Neural progenitor cell (in vitro differentiated cells): ENCODE results near the gene MCM3. TPM values are rescaled to one million over a fixed set of nuclear protein-coding genes. Genes with fewer than 3 reads are reported as not detected.

ENCODE experiments used
- DNase-seq: peaks from one replicate; pipeline ENCODE4 v3.0.0-alpha.2; 2016; ENCODE audit warnings: low spot score
- H2AFZ ChIP-seq: fragments of 200-600 bp; sonication (generic); replicated peaks from 2 replicates; pipeline ENCODE4 v1.6.1; 2016; ENCODE audit warnings: antibody characterized with exemption
- H3F3A ChIP-seq: fragments of 200-600 bp; sonication (generic); 2 replicates; pipeline ENCODE4 v1.6.1; 2016; ENCODE audit warnings: antibody characterized with exemption, low read depth
- H3K27ac ChIP-seq: fragments of 200-600 bp; sonication (generic); 2 replicates; pipeline ENCODE4 v1.5.1; 2016; ENCODE audit warnings: mild to moderate bottlenecking
- H3K27me3 ChIP-seq: fragments of 200-600 bp; sonication (generic); 2 replicates; pipeline ENCODE4 v1.6.1; 2016; ENCODE audit warnings: mild to moderate bottlenecking, moderate library complexity
- H3K36me3 ChIP-seq: fragments of 200-600 bp; sonication (generic); 2 replicates; pipeline ENCODE4 v1.5.1; 2016
- H3K4me1 ChIP-seq: fragments of 200-600 bp; sonication (generic); 2 replicates; pipeline ENCODE4 v1.6.1; 2016; ENCODE audit warnings: mixed run types
- H3K4me2 ChIP-seq: fragments of 200-600 bp; sonication (generic); 2 replicates; pipeline ENCODE4 v1.6.1; 2016
- H3K4me3 ChIP-seq: fragments of 200-600 bp; sonication (generic); 2 replicates; pipeline ENCODE4 v1.5.1; 2016
- H3K79me2 ChIP-seq: fragments of 200-600 bp; sonication (generic); 2 replicates; pipeline ENCODE4 v1.6.1; 2016; ENCODE audit warnings: low read depth
- H3K9ac ChIP-seq: fragments of 200-600 bp; sonication (generic); 2 replicates; pipeline ENCODE4 v1.6.1; 2016
- H3K9me3 ChIP-seq: fragments of 200-600 bp; sonication (generic); 2 replicates; pipeline ENCODE4 v1.5.1; 2016; ENCODE audit warnings: low read depth
- H4K20me1 ChIP-seq: fragments of 200-600 bp; sonication (generic); 2 replicates; pipeline ENCODE4 v1.6.1; 2016; ENCODE audit warnings: low read depth
- H3K27ac Mint-ChIP-seq: 3 replicates; pipeline ENCODE4 v1.8.0; 2021; ENCODE audit warnings: mixed read lengths
- H3K27me3 Mint-ChIP-seq: 2 replicates; pipeline ENCODE4 v1.8.0; 2022; ENCODE audit warnings: low read depth, mild to moderate bottlenecking, inconsistent platforms, moderate library complexity, mixed read lengths; ENCODE audit not compliant: insufficient read depth
- H3K36me3 Mint-ChIP-seq: 3 replicates; pipeline ENCODE4 v1.8.0; 2021; ENCODE audit warnings: mixed read lengths
- H3K4me1 Mint-ChIP-seq: 3 replicates; pipeline ENCODE4 v1.8.0; 2021; ENCODE audit warnings: mixed read lengths
- H3K4me3 Mint-ChIP-seq: 3 replicates; pipeline ENCODE4 v1.8.0; 2021; ENCODE audit warnings: mild to moderate bottlenecking, moderate library complexity, mixed read lengths
- H3K9me3 Mint-ChIP-seq: 3 replicates; pipeline ENCODE4 v1.8.0; 2020; ENCODE audit warnings: mixed read lengths
- CTCF ChIP-seq: fragments of 200-600 bp; sonication (generic); IDR thresholded peaks from 2 replicates; pipeline ENCODE4 v1.5.1; 2017; ENCODE audit warnings: antibody characterized with exemption, mild to moderate bottlenecking
- EZH2 ChIP-seq: fragments of 200-600 bp; sonication (generic); IDR thresholded peaks from 2 replicates; pipeline ENCODE4 v1.6.1; 2017; ENCODE audit warnings: antibody characterized with exemption, mild to moderate bottlenecking, moderate library complexity
- EZH2phosphoT487 ChIP-seq: fragments of 200-600 bp; sonication (generic); IDR thresholded peaks from 2 replicates; pipeline ENCODE4 v1.6.1; 2017; ENCODE audit warnings: antibody characterized with exemption
- total RNA-seq: library from RNA; depleted of rRNA; stranded (reverse); fragments of >200 nt; gene quantifications from 2 replicates; pipeline ENCODE4 v1.2.3, GENCODE V29; 2015; ENCODE audit warnings: low replicate concordance

MCM3 gene
- total RNA-seq, 1 donor from 2014 or later: 224 TPM

- Mint-ChIP-seq H3K36me3 (no peaks in the 10 kb centered on the region), H3K9me3 (peaks cover 27% of the 10 kb centered on the region), H3K4me1 (peaks cover 44% of the 10 kb centered on the region), H3K4me3 (no peak overlapping the region), H3K27ac (peak overlapping the region; percentile 26), H3K27me3 (peaks cover 14% of the 10 kb centered on the region)
- peak; percentile 34 for DNase-seq
- H3K36me3 ChIP-seq: no peaks in the 10 kb centered on the region
- H3K4me3 ChIP-seq: no peak overlapping the region
- no peak overlapping the region for H3K4me2 ChIP-seq
- no peak overlapping the region for H3K27ac ChIP-seq
- H3K9me3 ChIP-seq: no peaks in the 10 kb centered on the region
- no peak overlapping the region for H2AFZ ChIP-seq
- H3K27me3 ChIP-seq: peaks cover 19% of the 10 kb centered on the region
- H3F3A ChIP-seq: no peaks in the 10 kb centered on the region
- no peaks in the 10 kb centered on the region for H3K79me2 ChIP-seq
- H3K9ac ChIP-seq: no peak overlapping the region
- no peak for TF ChIP-seq EZH2
- TF ChIP-seq CTCF: no peak
- no peak for TF ChIP-seq EZH2phosphoT487
- H3K4me1 ChIP-seq: peaks cover 11% of the 10 kb centered on the region
- no peaks in the 10 kb centered on the region for H4K20me1 ChIP-seq
These were observed 20.4 kb upstream of the MCM3 start for GRCh38 chr6:52304983-52305390.

GRCh38 chr6:52303178-52303577 lies 18.6 kb upstream of the MCM3 start:
- Histone ChIP-seq H3K4me3 (no peak overlapping the region), H3K4me2 (no peak overlapping the region), H3K79me2 (no peaks in the 10 kb centered on the region), H3K27me3 (peaks cover 19% of the 10 kb centered on the region), H2AFZ (no peak overlapping the region), H4K20me1 (no peaks in the 10 kb centered on the region), H3K27ac (no peak overlapping the region), H3F3A (no peaks in the 10 kb centered on the region), H3K4me1 (peaks cover 11% of the 10 kb centered on the region), H3K9me3 (no peaks in the 10 kb centered on the region), H3K9ac (no peak overlapping the region), H3K36me3 (no peaks in the 10 kb centered on the region)
- peak overlapping the region; percentile 26 for H3K27ac Mint-ChIP-seq
- peaks cover 33% of the 10 kb centered on the region for H3K9me3 Mint-ChIP-seq
- DNase-seq: no peak
- peaks cover 14% of the 10 kb centered on the region for H3K27me3 Mint-ChIP-seq
- TF ChIP-seq EZH2phosphoT487 (no peak), EZH2 (no peak), CTCF (no peak)
- peaks cover 44% of the 10 kb centered on the region for H3K4me1 Mint-ChIP-seq
- no peak overlapping the region for H3K4me3 Mint-ChIP-seq
- no peaks in the 10 kb centered on the region for H3K36me3 Mint-ChIP-seq

- H3K4me1 Mint-ChIP-seq: peaks cover 37% of the 10 kb centered on the region
- H3K9me3 Mint-ChIP-seq: peaks cover 44% of the 10 kb centered on the region
- peaks cover 3% of the 10 kb centered on the region for H3K36me3 Mint-ChIP-seq
- Histone ChIP-seq H3K27me3 (peaks cover 2% of the 10 kb centered on the region), H3K4me2 (peak overlapping the region; percentile 37), H3K79me2 (no peaks in the 10 kb centered on the region), H4K20me1 (no peaks in the 10 kb centered on the region), H3K9ac (no peak overlapping the region), H3K36me3 (no peaks in the 10 kb centered on the region), H3F3A (no peaks in the 10 kb centered on the region), H3K4me3 (no peak overlapping the region), H3K9me3 (no peaks in the 10 kb centered on the region), H3K4me1 (peaks cover 11% of the 10 kb centered on the region), H2AFZ (no peak overlapping the region), H3K27ac (no peak overlapping the region)
- no peak overlapping the region for H3K4me3 Mint-ChIP-seq
- no peak for TF ChIP-seq CTCF
- TF ChIP-seq EZH2: no peak
- H3K27ac Mint-ChIP-seq: no peak overlapping the region
- H3K27me3 Mint-ChIP-seq: peaks cover 14% of the 10 kb centered on the region
- DNase-seq: no peak
These were observed 16.8 kb upstream of the MCM3 start for GRCh38 chr6:52301326-52301725.
